ENCODE results near the gene FNBP1L.

DNA sequence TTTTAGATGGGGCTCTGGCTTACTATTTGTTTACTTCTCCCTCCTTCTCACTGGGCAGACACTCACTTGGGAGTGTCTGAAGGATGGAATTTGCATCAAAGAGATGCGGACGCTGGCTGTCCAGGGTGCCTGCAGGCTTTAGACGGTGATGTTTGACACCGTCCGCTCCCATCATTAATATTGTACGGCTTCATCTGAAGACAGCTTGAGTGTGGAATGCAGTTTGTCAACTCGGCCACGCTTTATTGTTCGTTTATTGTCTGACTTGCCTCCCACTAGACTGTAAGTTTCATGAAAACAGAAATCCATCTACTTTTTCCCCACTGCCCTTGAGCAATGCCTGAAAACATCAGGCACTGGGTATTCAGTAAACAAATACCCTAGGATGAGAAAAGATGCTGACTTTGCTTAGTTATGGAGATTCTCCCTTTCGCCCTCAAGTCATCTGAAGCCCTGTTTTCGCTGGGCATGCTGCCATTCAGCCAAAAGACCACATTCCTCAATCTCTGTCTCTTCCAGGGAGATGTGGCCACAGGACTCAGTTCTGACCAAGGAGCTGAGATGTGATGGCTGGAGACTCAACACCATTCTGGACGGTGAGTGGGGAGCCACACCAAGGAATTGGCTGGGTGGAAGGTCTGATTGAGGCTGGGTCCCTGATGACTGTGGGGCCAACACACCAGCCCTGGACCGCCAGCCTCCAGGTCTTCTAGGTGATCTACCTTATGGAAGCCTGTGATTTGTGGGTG, 146.1 kb downstream of the FNBP1L start:
- TF ChIP-seq POLR2AphosphoS5 (IDR thresholded peaks at IDR 0.05; ENCODE audit: low read depth, low read length) (no peak), TAF1 (IDR thresholded peaks at IDR 0.05; ENCODE audit: borderline replicate concordance, insufficient read depth, low read length) (no peak), SIN3A (IDR thresholded peaks at IDR 0.05; ENCODE audit: borderline replicate concordance, insufficient read depth, low read length) (no peak), FOXP2 (optimal IDR thresholded peaks at IDR 0.05; ENCODE audit: borderline replicate concordance, extremely low read depth, extremely low read length, insufficient read depth) (no peak)
- TF ChIP-seq, protein P1, sequence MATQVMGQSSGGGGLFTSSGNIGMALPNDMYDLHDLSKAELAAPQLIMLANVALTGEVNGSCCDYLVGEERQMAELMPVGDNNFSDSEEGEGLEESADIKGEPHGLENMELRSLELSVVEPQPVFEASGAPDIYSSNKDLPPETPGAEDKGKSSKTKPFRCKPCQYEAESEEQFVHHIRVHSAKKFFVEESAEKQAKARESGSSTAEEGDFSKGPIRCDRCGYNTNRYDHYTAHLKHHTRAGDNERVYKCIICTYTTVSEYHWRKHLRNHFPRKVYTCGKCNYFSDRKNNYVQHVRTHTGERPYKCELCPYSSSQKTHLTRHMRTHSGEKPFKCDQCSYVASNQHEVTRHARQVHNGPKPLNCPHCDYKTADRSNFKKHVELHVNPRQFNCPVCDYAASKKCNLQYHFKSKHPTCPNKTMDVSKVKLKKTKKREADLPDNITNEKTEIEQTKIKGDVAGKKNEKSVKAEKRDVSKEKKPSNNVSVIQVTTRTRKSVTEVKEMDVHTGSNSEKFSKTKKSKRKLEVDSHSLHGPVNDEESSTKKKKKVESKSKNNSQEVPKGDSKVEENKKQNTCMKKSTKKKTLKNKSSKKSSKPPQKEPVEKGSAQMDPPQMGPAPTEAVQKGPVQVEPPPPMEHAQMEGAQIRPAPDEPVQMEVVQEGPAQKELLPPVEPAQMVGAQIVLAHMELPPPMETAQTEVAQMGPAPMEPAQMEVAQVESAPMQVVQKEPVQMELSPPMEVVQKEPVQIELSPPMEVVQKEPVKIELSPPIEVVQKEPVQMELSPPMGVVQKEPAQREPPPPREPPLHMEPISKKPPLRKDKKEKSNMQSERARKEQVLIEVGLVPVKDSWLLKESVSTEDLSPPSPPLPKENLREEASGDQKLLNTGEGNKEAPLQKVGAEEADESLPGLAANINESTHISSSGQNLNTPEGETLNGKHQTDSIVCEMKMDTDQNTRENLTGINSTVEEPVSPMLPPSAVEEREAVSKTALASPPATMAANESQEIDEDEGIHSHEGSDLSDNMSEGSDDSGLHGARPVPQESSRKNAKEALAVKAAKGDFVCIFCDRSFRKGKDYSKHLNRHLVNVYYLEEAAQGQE (IDR thresholded peaks at IDR 0.05; ENCODE audit: insufficient read depth in 1 of 2, low read depth in 2 of 2, low read length in 2 of 2): no peak
